Natural killer cell (primary cell): ENCODE measurements around the gene GNG4. TPM values are rescaled to one million over a fixed set of nuclear protein-coding genes. Genes with fewer than 3 reads are reported as not detected.

ENCODE experiments used
- ATAC-seq, 3 donors: fragments of 150-1000 bp in 2 of 3; fragments of 200-7000 bp in 1 of 3; cut with Tn5 transposase; 1 replicate in 1 of 3; 2 replicates in 2 of 3; pipeline ENCODE4 v1.10.0; 2021; ENCODE audit warnings: mild to moderate bottlenecking in 2 of 3, moderate library complexity in 2 of 3
- DNase-seq, 2 donors: peaks; one replicate each; pipeline versions ENCODE4 v3.0.0 to v3.0.0-alpha.2; 2013 to 2021; ENCODE audit warnings: mixed read lengths in 1 of 2
- H3K27ac ChIP-seq: one replicate; pipeline ENCODE4 v1.5.1; 2013; ENCODE audit warnings: mild to moderate bottlenecking, low read length
- H3K27me3 ChIP-seq: one replicate; pipeline ENCODE4 v1.6.1; 2013; ENCODE audit warnings: low read length; ENCODE audit not compliant: control insufficient read depth, insufficient read depth
- H3K36me3 ChIP-seq: one replicate; pipeline ENCODE4 v1.6.1; 2013; ENCODE audit warnings: low read length; ENCODE audit not compliant: control insufficient read depth, insufficient read depth
- H3K4me1 ChIP-seq: one replicate; pipeline ENCODE4 v1.6.1; 2013; ENCODE audit warnings: low read length; ENCODE audit not compliant: control insufficient read depth, insufficient read depth
- H3K4me3 ChIP-seq: one replicate; pipeline ENCODE4 v1.5.1; 2013; ENCODE audit warnings: low read length
- H3K9me3 ChIP-seq: one replicate; pipeline ENCODE4 v1.6.1; 2013; ENCODE audit warnings: low read length; ENCODE audit not compliant: control insufficient read depth, insufficient read depth
- H3K27ac Mint-ChIP-seq, 2 donors: one replicate each; pipeline ENCODE4 v1.8.0; 2022; ENCODE audit warnings: mild to moderate bottlenecking in 2 of 2, mixed read lengths in 2 of 2, moderate library complexity in 1 of 2
- H3K27me3 Mint-ChIP-seq, 2 donors: one replicate each; pipeline ENCODE4 v1.8.0; 2022; ENCODE audit warnings: low read depth in 2 of 2, mixed read lengths in 2 of 2
- H3K36me3 Mint-ChIP-seq: one replicate; pipeline ENCODE4 v1.8.0; 2022; ENCODE audit warnings: mixed read lengths
- H3K4me1 Mint-ChIP-seq, 2 donors: one replicate each; pipeline ENCODE4 v1.8.0; 2022; ENCODE audit warnings: mixed read lengths in 2 of 2
- H3K4me3 Mint-ChIP-seq: one replicate; pipeline ENCODE4 v1.8.0; 2022; ENCODE audit warnings: mild to moderate bottlenecking, moderate library complexity, mixed read lengths
- H3K9me3 Mint-ChIP-seq, 2 donors: one replicate each; pipeline ENCODE4 v1.8.0; 2022; ENCODE audit warnings: mixed read lengths in 2 of 2
- CTCF ChIP-seq: fragments of 200-600 bp; IDR thresholded peaks from one replicate; pipeline ENCODE4 v1.8.0; 2022; ENCODE audit warnings: antibody characterized with exemption
- WGBS: methylation state at CpG from one replicate; pipeline ENCODE4 v1.1.7; 2013; ENCODE audit warnings: missing lambda C conversion rate; ENCODE audit not compliant: insufficient coverage; 5-methylcytosine and 5-hydroxymethylcytosine counted together
- intact Hi-C: fragments of 100-400 bp; cut with micrococcal nuclease; formaldehyde crosslinking; loops from one replicate; pipeline ENCODE4 v1.14.2; 2022
- total RNA-seq, 4 donors: library from RNA; stranded (reverse); fragments of 120-200 nt in 1 of 4; gene quantifications; one replicate each; pipeline versions ENCODE4 v1.2.3 to v1.2.4, GENCODE V29; 2013 to 2022

Gene GNG4
- total RNA-seq, 3 donors from 2014 or later (not counting 1 experiment from before 2014, with no cell fraction given): 0.07 to 0.12 TPM; not detected in 1

GRCh38 chr1:235631816-235632215 is 17.8 kb downstream of the GNG4 start:
- peaks cover 6 to 8% of the 10 kb centered on the region in 2 donors for H3K27me3 Mint-ChIP-seq
- TF ChIP-seq CTCF: no peak
- peaks cover 0 to 6% of the 10 kb centered on the region in 2 donors for H3K4me1 Mint-ChIP-seq
- no peak overlapping the region for H3K27ac Mint-ChIP-seq
- intact Hi-C loops: no loop called here
- H3K4me3 Mint-ChIP-seq: no peak overlapping the region
- H3K4me3 ChIP-seq: no peak overlapping the region
- H3K36me3 Mint-ChIP-seq: no peaks in the 10 kb centered on the region
- H3K4me1 ChIP-seq: no peaks in the 10 kb centered on the region
- H3K27me3 ChIP-seq: no peaks in the 10 kb centered on the region
- H3K27ac ChIP-seq: no peak overlapping the region
- H3K9me3 Mint-ChIP-seq: no peaks in the 10 kb centered on the region
- whole genome bisulfite sequencing: 91% methylated on average over 7 of the region's 7 CpGs
- no peaks in the 10 kb centered on the region for H3K36me3 ChIP-seq
- DNase-seq (no peak), ATAC-seq (no peak)
- H3K9me3 ChIP-seq: no peaks in the 10 kb centered on the region

GRCh38 chr1:235628316-235629005 is 21.1 kb downstream of the GNG4 start:
- DNase-seq (no peak), ATAC-seq (no peak)
- Histone ChIP-seq H3K36me3 (no peaks in the 10 kb centered on the region), H3K27me3 (no peaks in the 10 kb centered on the region), H3K27ac (no peak overlapping the region), H3K4me3 (no peak overlapping the region), H3K4me1 (no peaks in the 10 kb centered on the region), H3K9me3 (no peaks in the 10 kb centered on the region)
- WGBS: 93% methylated on average over 10 of the region's 10 CpGs
- peaks cover 10 to 35% of the 10 kb centered on the region in 2 donors for H3K27me3 Mint-ChIP-seq
- H3K4me1 Mint-ChIP-seq: peaks cover 0 to 6% of the 10 kb centered on the region in 2 donors
- no peaks in the 10 kb centered on the region for H3K36me3 Mint-ChIP-seq
- H3K4me3 Mint-ChIP-seq: no peak overlapping the region
- no peaks in the 10 kb centered on the region for H3K9me3 Mint-ChIP-seq
- intact Hi-C loops: no loop called here
- no peak for TF ChIP-seq CTCF
- H3K27ac Mint-ChIP-seq: no peak overlapping the region

GRCh38 chr1:235625831-235626230 is 23.8 kb downstream of the GNG4 start:
- Mint-ChIP-seq H3K9me3 (no peaks in the 10 kb centered on the region), H3K27me3 (peaks cover 12 to 32% of the 10 kb centered on the region in 2 donors), H3K4me1 (no peaks in the 10 kb centered on the region), H3K36me3 (no peaks in the 10 kb centered on the region), H3K27ac (no peak overlapping the region), H3K4me3 (no peak overlapping the region)
- ATAC-seq (no peak), DNase-seq (no peak)
- no peaks in the 10 kb centered on the region for H3K27me3 ChIP-seq
- no peaks in the 10 kb centered on the region for H3K9me3 ChIP-seq
- no peak for TF ChIP-seq CTCF
- no peaks in the 10 kb centered on the region for H3K36me3 ChIP-seq
- 90% methylated on average over 4 of the region's 4 CpGs for WGBS
- intact Hi-C loops: no loop called here
- H3K4me1 ChIP-seq: no peaks in the 10 kb centered on the region
- no peak overlapping the region for H3K4me3 ChIP-seq
- H3K27ac ChIP-seq: no peak overlapping the region

- TF ChIP-seq CTCF: no peak
- H3K36me3 ChIP-seq: no peaks in the 10 kb centered on the region
- intact Hi-C loops: no loop called here
- no peak overlapping the region for H3K27ac Mint-ChIP-seq
- H3K4me3 ChIP-seq: no peak overlapping the region
- no peak overlapping the region for H3K27ac ChIP-seq
- no peak for ATAC-seq
- H3K36me3 Mint-ChIP-seq: no peaks in the 10 kb centered on the region
- H3K9me3 ChIP-seq: no peaks in the 10 kb centered on the region
- no peaks in the 10 kb centered on the region for H3K4me1 Mint-ChIP-seq
- no peak for DNase-seq
- H3K4me1 ChIP-seq: no peaks in the 10 kb centered on the region
- no peak overlapping the region for H3K4me3 Mint-ChIP-seq
- H3K27me3 ChIP-seq: no peaks in the 10 kb centered on the region
- H3K9me3 Mint-ChIP-seq: no peaks in the 10 kb centered on the region
- 96% methylated on average over 3 of the region's 3 CpGs for WGBS
- peaks cover 12 to 32% of the 10 kb centered on the region in 2 donors for H3K27me3 Mint-ChIP-seq
Measured at GRCh38 chr1:235625340-235625739, 24.2 kb downstream of the GNG4 start.
